Kidney (tissue), 14 donors: Measurements from ENCODE around the gene ARHGAP40. TPM values are rescaled to one million over a fixed set of nuclear protein-coding genes. Genes with fewer than 3 reads are reported as not detected.

Source experiments
- DNase-seq, 5 donors: peaks; one replicate each; pipeline ENCODE4 v3.0.0-alpha.2; 2013 to 2020
- FAIRE-seq: peaks from 2 replicates; lab custom pipeline; 2012; peaks lifted over from hg19 to GRCh38; lab: Jason Lieb, UNC
- H3K27ac ChIP-seq, 2 donors: one replicate each; pipeline ENCODE4 v1.7.0; 2013; ENCODE audit warnings: low read depth in 2 of 2, low read length in 2 of 2, inconsistent platforms in 1 of 2
- H3K27me3 ChIP-seq: one replicate; pipeline ENCODE4 v1.7.1; 2013; ENCODE audit warnings: low read length, inconsistent platforms; ENCODE audit not compliant: control insufficient read depth, insufficient read depth
- H3K36me3 ChIP-seq, 3 donors: one replicate each; pipeline versions ENCODE4 v1.7.0 to v1.7.1; 2013; ENCODE audit warnings: low read length in 3 of 3, control low read depth in 1 of 3, inconsistent platforms in 1 of 3; ENCODE audit not compliant: insufficient read depth in 3 of 3, control insufficient read depth in 2 of 3
- H3K4me1 ChIP-seq, 3 donors: one replicate each; pipeline versions ENCODE4 v1.7.0 to v1.7.1; 2013; ENCODE audit warnings: low read length in 3 of 3, inconsistent platforms in 1 of 3, low read depth in 1 of 3; ENCODE audit not compliant: control insufficient read depth in 2 of 3, insufficient read depth in 2 of 3
- H3K4me3 ChIP-seq, 3 donors: one replicate each; pipeline versions ENCODE4 v1.7.0 to v1.8.1; 2013; ENCODE audit warnings: low read length in 3 of 3, control low read depth in 1 of 3, inconsistent platforms in 1 of 3
- H3K9ac ChIP-seq, 3 donors: one replicate each; pipeline versions ENCODE4 v1.7.0 to v1.7.1; 2013; ENCODE audit warnings: low read length in 3 of 3, control low read depth in 1 of 3, inconsistent platforms in 1 of 3
- H3K9me3 ChIP-seq, 3 donors: one replicate each; pipeline versions ENCODE4 v1.7.0 to v1.7.1; 2013; ENCODE audit warnings: low read length in 3 of 3, control low read depth in 1 of 3, inconsistent platforms in 1 of 3; ENCODE audit not compliant: control insufficient read depth in 2 of 3, insufficient read depth in 1 of 3
- CTCF ChIP-seq: IDR thresholded peaks from 3 replicates; pipeline ENCODE4 v1.5.1; 2012; ENCODE audit warnings: mild to moderate bottlenecking, moderate library complexity, borderline replicate concordance; ENCODE audit not compliant: insufficient read depth; ENCODE audit errors: extremely low read depth
- intact Hi-C: fragments of 100-400 bp; cut with DNase I; formaldehyde crosslinking; loops from one replicate; pipeline ENCODE4 v1.11.1; 2022
- polyA plus RNA-seq: library from polyadenylated mRNA; stranded (reverse); fragments of 350-450 nt; fragmentation: Illumina TruSeq; extraction: RNeasy Lipid Tissue Mini Kit (QIAGEN cat#74804); gene quantifications from one replicate; pipeline ENCODE4 v1.2.3, GENCODE V29; 2014; ENCODE audit warnings: low read depth, low replicate concordance; ENCODE audit not compliant: insufficient read depth
- total RNA-seq: library from RNA; stranded (reverse); fragmentation: NEBNext Ultra II Directional; extraction: Animal tissue kit (Norgen Biotek cat#: 25700); gene quantifications from one replicate; pipeline ENCODE4 v1.2.1, GENCODE V29; 2021
- donor health status: control.
- donor health status: control.
- donor health status: control.
- donor health status: control.
- donor health status: control.
- donor health status: DM: yes; HTN: yes; CAD: no.
- donor health status: Normal renal cell carcinoma (clear cell type).

The ARHGAP40 gene
- total and polyA plus RNA-seq, 2 donors from 2014 or later, result 1.3 to 20.2 TPM

GRCh38 chr20:38629979-38630378 lies 28.4 kb downstream of the ARHGAP40 start:
- no peaks in the 10 kb centered on the region for H3K36me3 ChIP-seq
- FAIRE-seq (no peak), DNase-seq (no peak)
- no peaks in the 10 kb centered on the region for H3K4me1 ChIP-seq
- TF ChIP-seq CTCF, result no peak
- H3K4me3 ChIP-seq, result no peak overlapping the region
- intact Hi-C loops, result no loop called here
- H3K27ac ChIP-seq, result no peak overlapping the region
- no peaks in the 10 kb centered on the region for H3K9me3 ChIP-seq
- no peaks in the 10 kb centered on the region for H3K27me3 ChIP-seq
- H3K9ac ChIP-seq, result no peak overlapping the region

- H3K36me3 ChIP-seq, result no peaks in the 10 kb centered on the region
- H3K27ac ChIP-seq, result no peak overlapping the region
- no peak overlapping the region for H3K9ac ChIP-seq
- DNase-seq, result no peak
- no peaks in the 10 kb centered on the region for H3K27me3 ChIP-seq
- H3K9me3 ChIP-seq, result no peaks in the 10 kb centered on the region
- intact Hi-C loops, result no loop called here
- H3K4me1 ChIP-seq, result no peaks in the 10 kb centered on the region
- TF ChIP-seq CTCF, result no peak
- H3K4me3 ChIP-seq, result no peak overlapping the region
- no peak for FAIRE-seq
Observed at GRCh38 chr20:38630727-38631126, 29.1 kb downstream of the ARHGAP40 start.

- Histone ChIP-seq H3K9me3 (no peaks in the 10 kb centered on the region), H3K9ac (no peak overlapping the region), H3K4me3 (no peak overlapping the region), H3K27me3 (no peaks in the 10 kb centered on the region), H3K36me3 (no peaks in the 10 kb centered on the region), H3K27ac (no peak overlapping the region), H3K4me1 (no peaks in the 10 kb centered on the region)
- DNase-seq (no peak), FAIRE-seq (no peak)
- no peak for TF ChIP-seq CTCF
- intact Hi-C loops, result no loop called here
Observed at GRCh38 chr20:38631155-38632022, 29.8 kb downstream of the ARHGAP40 start.
